ENCODE data around the gene LAMA5.

The LAMA5 gene

DNA sequence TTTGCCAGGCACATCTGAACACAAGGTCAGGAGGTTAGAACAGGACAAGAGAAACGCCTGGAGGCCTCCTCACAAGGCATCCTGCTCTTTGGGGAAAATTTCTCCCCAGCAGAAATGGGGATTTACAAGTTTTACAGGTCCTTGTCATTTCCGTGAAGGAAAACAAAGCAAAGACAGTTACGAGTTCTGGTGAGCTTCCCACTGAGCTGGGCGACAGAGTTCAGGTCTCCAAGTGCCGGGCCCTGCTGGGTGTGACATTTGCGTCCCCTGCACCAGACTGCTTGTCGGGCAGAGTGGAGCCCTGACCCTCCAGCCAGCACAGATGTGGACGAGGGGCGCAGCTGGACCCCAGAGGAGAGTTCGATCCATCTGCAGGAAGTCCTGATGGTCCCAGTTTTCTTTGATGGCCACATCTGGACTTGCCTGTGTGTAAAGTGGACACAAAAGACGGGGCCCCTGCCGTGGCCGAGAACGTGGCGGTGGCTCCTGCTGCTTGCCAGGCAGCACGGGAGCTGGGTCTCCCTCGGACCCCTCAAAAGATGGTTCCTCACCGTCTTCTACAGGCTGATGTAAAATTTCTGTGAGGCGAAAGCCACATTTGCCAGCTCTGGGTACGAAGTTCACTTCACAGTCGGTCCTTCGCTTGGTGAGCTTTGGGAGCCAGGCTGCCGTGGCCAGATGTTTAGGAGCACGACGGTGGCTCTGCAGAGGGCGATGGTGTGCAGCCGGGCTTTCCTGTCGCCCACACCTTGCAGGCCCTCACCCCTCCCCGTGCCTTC, 69.5 kb downstream of the LAMA5 start:
- no peak for DNase-seq

DNA sequence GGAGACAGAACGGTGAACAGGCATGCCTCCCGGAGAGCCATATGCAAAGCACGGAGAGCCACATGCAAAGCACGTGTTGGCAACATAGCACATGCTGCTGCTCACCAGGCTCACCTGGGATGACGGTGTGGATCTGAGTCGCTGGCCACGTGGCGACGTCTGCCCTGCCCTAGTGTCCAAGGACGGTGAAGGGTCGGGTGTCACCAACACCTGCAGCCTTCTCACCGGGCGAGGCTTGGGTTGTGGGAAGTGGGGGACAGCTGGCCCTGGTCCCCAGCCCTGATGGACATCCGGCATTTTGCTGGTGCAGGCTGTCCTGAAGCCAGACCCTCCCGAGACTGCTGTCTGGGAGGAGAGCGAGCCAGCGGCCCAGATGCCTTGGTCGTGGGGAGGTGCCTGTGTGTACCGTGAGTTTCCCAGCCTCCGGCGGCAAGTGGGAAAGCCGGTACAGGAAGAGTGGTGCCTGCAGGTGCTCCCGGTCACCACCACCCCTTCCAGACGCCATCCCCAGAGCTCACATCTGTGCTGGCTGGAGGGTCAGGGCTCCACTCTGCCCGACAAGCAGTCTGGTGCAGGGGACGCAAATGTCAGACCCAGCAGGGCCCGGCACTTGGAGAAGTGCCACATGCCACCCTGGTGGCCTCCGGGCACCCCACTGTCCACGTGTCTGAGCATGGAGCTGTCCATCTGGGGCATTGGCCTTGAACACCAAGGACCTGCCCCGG, 70.2 kb downstream of the LAMA5 start:
- no peak for DNase-seq

DNA sequence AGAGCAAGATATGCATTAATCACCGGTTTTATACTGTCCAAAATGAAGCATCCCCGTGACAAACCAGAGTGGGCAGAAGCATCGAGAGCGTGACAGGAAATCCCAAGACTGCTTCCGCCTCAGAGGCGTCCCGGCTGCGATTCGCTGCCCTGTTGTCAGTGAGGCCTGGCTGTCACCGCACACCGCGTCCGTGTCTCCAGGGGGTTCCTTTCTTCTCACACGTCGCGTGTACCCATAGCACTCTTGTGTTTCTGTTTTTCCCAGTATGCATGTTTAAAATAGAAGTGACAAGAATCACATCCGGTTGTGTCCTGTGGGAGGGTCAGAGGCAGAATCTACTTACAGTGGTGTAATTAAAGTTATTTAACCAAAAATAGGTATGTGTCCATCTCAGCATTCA, 72.6 kb downstream of the LAMA5 start:
- DNase-seq: no peak

DNA sequence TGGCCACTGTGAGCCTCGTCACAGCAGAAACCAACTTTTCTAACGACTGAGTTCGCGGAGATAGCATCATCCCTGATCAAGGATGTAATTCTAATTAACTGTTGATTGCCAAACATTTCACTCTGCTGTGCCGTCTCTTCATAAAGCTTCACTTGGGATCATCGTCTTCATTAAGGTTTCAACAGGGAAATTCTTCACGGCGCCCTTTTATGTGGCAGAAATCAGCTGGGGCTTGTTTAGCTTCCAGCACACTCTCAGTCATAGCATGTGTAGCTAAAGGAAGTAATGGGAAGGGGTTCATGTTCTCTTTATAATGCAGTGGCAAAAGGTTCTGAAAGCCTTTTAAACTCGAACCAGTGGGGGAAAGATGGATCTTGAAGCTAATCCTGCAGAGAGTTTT, 73.2 kb downstream of the LAMA5 start:
- no peak for DNase-seq

DNA sequence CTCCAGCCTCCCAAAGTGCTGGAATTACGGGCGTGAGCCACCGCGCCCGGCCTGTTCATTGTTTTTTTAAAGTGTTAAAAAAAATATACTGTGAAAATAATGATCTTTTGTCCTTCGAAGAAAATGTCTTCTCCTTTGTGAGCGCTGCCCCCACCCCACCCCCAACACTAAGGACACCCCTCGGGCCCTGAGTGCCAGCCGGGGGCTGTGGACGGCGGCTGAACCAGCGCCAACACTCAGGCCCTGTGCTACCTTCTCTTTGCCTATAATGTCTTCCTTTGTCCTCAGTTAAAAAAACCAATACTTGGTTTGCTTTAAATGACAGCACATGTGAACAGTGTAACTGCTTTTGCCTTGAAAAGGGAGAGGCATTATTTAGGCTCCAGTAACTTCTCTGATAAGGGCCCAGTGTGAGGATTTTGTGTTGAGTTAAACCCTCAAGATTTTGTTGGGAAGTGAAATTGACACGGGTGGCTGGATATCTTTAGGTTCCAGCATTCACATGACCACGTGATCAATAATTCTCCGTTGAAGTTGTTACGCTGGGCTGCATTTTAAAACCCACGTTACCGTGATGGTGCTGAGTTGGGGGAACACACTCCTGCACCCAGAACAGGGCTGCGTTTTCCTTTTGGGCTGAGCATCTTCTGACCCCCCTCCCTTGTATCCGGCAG, 73.9 kb downstream of the LAMA5 start:
- DNase-seq: no peak

DNA sequence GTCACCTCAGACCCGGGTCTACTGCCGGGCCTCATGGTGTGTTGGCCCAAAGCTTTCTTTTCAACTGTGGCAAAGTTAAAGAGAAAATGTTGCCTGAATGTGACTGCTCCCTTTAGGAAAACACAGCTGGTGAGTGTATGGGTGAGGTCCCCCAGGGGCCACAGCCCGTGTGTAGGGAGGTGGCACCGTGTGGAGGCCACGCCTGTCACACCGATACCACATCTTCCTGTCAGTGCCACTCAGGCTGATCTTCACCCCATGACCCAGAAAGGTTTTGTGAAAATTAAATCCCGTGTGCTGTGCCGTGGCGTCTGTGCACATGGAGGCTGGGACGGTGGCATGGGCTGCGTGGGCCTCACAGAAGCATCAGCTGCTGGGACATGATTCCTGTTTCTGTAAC, 75.0 kb downstream of the LAMA5 start:
- DNase-seq: no peak

DNA sequence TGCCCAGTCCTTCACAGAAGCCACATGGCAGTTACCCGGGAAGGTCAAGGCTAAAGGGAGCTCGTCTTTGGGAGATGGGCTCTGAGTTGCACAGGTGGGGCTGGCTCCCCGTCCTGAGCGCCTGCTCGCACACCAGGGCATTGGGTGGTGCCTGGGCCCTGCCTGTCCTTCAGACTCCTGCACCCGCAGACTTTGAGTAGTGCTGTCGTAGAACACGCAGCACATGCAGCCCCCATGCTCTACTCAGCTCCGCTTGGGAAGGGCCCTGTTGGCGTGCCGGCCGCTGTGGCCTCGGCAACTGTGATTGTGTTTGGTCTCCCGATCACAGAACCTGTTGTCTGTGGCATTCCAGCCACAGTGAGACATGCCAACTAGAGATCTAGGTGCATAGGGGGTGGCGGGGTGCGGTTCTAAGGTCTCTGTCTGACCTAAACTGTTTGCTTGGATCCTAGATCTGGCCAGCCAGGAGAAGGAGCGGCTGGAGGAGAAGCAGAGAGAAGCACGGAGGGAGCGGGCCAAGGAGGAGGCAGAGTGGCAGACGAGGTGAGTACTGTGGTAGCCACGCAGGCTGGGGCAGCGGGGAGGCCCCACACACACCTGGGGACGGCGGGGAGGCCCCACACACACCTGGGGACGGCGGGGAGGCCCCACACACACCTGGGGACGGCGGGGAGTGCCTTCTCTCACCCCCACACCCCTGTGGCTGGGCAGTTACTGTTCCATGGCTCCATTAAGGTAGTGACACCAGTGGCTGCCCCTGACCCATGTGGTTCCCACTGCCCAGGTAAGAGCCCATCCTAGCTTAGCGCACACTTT, 75.7 kb downstream of the LAMA5 start:
- DNase-seq: no peak

DNA sequence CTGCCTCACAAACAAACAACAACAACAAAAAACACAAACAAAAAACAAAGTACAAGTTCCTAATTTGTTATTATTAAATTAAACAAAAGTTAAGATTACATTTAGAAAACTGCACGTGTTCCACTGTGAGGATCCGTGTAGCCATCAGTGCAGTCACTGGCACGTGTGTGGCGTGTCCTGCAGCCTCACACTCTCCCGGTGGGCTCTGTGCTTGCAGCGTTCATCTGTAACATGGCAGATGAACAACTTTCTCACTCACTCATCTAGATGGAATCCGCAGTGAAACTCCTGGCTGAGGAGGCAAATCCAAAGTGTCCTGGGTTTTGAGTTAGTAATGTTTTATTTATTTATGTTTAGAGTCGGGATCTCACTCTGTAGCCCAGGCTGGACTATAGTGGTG, 77.2 kb downstream of the LAMA5 start:
- DNase-seq: no peak

DNA sequence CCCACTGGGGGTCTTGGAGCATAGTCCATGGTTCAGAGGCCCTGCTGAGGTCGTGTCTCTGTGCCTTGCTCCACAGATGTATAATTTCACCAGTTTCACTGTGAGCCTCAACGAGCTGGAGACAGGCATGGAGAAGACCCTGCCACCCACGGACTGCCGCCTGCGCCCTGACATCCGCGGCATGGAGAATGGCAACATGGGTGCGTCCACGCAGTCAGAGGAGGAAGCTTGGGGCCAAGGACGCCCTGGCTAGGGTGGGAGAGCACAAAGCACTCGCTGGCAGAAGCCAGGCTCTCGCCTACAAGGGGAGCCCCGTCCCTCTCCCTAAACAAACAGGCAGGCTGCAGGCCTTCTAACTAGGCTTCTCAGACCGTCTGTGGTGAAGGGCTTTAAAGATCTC, 78.0 kb downstream of the LAMA5 start:
- no peak for DNase-seq

DNA sequence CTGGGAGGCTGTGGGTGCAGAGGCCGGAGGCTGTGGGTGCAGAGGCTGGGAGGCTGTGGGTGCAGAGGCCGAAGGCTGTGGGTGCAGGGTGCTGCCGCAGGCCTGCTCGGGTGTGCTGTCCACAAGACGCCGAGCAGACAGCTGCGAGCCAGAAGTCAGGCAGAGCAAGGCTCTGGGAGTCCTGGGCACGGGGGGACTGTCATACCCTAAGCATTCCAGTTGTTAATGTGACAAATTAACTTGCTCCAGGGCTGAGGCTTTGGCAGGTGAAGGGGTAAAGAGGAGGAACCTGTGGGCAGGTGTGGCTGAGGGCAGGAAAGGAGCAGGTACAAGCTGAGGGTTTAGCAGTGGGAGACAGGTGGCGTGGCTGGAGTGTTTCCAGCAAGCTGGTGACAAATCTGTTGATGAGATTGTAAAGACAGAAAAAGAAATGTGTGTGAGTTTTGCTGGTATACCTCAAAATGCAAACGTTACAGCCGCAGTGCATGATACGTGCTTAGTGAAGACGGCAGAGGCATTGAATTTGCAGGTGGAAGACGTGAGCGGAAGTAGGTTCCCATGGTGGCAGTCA, 78.5 kb downstream of the LAMA5 start:
- no peak for DNase-seq

DNA sequence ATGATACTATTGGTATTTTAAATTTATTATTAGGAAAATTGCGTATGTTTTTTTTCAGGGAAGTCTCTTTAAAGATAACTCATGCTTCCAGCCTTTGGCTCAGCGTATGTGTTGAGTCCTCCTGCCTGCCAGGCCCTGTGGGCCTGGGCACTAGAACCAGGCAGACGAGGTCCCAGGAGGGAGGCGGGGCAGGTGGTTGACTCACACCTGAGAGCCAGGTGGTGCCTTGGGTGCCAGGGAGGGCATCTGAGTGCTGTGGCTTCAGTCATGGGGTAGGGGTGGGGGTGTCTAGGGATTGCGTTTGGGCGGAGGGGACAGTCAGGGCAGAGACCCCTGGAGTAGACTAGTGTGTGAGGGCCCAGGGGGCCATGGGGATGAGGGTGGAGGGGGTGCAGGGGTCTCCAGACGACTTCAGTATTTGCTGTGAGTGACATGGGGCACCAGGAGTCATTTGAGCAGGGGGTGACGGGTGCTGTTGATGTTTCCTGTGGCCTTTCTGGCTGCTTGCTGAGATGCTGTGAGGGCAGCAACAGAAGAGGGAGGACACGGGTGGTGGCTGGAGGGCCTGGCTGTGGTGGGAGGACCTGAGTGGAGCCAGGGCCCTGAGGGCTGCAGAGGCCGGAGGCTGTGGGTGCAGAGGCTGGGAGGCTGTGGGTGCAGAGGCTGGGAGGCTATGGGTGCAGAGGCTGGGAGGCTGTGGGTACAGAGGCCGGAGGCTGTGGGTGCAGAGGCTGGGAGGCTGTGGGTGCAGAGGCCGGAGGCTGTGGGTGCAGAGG, 79.2 kb downstream of the LAMA5 start:
- no peak for DNase-seq

DNA sequence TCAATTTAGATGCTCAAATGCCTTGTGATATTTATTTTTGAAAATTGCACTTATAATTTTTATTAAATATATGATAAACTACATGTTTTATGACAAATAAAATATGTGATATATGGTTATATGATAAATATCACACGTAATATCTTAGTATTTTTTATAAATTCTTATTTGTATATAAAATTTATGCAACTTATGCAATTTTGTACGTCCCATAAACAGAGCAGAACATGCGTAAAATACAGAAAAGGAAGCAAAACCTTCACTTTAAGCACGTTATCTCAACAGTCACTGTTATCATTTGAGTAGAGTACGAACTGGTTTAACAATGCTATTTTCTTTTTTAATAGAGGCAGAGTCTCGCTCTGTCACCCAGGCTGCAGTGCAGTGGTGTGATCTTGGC, 80.0 kb downstream of the LAMA5 start:
- DNase-seq: no peak

DNA sequence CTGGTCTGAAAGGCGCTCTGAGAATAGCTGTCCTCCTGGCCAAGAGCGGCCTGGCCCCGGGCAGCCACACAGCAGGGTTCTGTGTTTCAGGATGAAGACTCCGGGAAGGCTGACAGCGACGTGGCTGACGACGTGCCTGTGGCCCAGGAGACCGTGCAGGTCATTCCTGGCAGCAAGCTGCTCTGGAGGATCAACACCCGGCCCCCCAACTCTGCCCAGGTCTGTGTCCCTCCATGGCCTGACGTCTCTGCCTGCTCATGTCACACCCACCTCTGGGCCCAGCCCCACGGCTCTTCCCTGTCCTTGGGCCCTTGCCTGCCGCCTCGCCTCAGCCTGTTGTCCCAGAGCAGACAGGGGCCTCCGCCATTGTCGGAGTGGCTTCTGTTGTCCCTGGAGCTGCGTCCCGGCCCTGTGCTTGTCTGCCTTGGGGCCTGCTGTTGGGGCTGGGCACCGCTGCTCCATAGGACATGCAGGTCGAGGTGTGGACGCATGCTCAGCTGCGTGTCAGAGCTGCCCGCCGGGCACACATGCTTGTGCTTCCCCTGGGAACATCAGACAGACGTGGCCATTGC, 80.5 kb downstream of the LAMA5 start:
- DNase-seq: no peak

DNA sequence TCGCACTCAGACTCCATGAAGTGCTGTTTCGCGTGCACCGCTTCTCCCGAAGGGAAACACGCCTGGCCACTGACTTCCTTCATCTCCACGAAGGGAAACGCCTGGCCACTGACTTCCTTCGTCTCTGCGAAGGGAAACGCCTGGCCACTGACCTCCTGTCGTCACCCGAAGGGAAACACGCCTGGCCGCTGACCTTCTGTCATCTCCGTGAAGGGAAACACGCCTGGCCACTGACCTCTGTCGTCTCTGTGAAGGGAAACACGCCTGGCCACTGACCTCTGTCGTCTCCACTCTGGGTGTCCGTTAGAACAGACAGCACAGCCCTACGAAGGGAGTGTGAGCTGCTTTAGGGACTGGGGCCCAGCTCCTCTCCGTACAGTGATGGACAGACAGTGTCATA, 81.4 kb downstream of the LAMA5 start:
- DNase-seq: no peak

DNA sequence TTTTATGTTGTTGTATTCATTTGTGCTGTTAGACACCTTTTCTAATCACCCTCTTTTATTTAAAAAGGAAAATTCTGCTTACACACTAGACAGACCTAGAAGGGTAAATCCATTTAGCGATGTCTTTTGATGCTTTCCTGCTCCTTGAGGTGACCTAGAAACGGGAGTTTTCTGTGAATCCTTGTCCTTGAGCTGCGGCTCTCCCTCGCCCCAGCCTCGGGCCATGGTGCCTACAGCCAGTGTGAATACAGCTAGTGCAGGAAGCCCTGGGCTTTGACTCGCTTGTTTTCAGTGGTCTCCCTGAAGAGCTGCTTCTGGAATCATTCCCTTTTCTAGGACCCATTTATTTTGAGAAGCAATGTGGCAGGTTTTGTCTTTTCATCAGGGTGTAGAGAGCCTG, 82.0 kb downstream of the LAMA5 start:
- DNase-seq: no peak

DNA sequence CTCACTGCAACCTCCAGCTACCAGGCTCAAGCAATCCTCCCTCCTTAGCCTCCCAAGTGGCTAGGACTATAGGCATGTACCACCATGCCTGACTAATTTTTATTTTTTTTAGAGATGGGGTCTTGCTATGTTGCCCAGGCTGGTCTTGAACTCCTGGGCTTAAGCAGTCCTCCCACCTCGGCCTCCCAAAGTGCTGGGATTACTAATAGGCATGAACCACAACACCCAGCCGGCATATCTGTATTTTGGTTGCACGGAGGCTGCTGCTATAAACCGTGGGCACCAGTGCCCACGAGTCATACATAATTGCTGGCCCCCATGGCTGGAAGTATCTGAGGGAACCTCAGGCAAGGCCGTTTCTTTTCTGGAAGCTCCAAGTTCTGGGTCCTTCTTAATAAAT, 82.7 kb downstream of the LAMA5 start:
- no peak for DNase-seq

DNA sequence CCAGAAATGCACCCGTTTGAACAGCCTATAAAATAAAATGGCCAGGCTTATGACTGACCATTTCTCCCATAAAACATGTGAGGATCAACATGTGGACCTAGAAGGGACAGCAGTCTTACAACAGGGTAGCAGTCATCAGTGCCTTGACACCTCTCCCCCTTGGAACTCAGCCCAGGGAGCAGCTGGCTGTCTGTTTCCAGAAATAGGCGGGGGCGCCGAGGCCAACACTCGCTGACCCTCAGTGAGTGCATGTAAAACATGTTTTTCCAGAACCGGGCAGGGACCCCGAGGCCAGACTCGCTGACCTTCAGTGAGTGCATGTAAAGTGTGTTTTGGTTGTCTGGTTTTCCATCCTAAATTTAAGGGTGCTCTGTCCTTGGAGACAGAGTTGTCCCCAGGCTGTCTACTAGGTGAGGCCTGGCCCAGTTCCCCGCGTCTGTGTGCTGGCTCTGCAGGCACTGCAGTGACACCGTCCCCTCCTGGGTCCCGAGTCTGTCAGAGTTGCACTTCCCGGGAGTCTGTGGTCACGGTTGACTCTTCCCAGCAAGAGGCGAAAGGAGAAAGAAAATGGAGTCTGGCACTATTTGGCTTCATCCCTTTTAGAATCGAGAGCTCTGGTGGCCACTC, 84.1 kb downstream of the LAMA5 start:
- DNase-seq: no peak

DNA sequence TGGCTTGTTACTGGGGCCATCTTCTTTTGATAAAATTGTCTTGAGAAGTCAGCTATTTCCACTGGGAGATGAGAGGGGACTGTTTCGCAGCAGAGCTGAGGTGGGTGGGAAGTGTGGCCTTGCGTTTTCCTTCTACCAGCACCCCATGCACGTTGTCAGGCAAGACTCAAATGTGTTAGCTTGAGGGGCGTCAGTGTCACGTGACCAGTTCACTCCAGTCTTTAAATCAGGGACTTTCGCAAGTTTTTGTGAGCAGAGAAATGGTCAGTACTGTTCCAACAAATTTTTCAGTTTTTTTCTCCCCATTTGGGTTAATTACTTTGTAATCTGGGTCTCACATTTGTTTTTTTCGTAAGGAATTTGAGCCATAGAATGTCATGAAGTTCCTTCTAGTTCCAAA, 85.0 kb downstream of the LAMA5 start:
- DNase-seq: no peak

DNA sequence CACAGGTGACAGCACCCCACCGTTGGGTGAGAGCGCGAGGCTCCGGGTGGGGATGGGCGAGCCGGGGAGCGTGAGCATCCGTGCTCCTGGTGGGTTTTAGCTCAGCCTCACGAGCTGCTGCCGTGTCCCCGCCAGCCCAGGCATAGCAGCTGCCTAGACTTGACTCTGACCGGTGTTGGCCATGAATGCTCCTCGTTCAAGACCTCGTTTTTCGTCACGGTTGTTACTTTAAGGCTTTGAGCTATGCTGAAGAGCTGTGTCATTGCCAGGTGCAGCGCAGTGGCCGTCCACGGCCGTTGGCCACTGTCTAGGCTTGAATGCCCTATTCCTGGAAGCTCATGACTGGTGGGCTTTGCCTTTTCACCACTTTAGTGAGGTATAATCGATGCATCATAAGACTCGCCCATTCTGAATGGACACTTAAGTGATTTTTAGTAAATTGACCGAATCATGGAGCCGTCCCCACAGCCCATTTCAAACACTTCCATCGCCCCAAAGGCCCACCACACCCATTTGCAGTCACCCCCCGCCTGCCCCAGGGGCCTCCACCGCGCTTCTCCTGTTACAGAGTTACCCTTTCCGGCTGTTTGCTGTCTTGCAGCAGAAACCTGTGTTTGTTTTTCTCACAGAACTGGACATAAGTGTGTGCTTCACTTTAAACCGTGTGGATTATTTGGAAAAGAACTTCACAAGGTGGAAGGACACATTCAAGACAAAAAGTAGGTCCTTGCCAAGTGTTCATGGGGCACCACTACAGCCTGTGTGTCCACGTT, 85.8 kb downstream of the LAMA5 start:
- no peak for DNase-seq

DNA sequence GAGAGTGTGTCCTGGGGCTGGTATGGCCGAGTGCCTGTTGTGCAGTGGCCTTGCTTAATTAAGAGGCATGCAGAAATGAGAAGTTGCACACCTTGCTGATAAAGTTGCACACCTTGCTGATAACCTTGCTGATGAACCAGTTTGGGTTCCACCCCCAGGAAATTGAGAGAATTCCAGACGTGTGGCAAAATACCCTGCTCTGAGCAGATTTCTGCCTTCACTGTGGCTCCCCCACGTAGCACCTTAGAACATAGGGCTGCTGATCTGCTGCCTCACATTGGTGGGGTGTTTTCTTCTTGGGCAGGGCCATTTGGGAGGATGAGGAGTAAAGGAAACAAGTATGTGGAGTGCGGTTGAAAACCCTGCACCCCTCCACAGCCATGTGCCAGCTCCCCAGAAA, 86.8 kb downstream of the LAMA5 start:
- DNase-seq: no peak
